Midbrain (tissue), 1 donor: ENCODE data around the gene ZNF207.
"Not testable (repeated sequence)": the region's sequence is repeated elsewhere in the genome, so short reads cannot be mapped to it uniquely, and the experiment has no call there.

Experiments
- DNase-seq: peaks from one replicate; lab custom pipeline; 2025; lab: John Stamatoyannopoulos, UW

Gene ZNF207

GRCh38 chr17:32335687-32336086 is 14.3 kb upstream of the ZNF207 start:
- DNase-seq = no peak

DNA sequence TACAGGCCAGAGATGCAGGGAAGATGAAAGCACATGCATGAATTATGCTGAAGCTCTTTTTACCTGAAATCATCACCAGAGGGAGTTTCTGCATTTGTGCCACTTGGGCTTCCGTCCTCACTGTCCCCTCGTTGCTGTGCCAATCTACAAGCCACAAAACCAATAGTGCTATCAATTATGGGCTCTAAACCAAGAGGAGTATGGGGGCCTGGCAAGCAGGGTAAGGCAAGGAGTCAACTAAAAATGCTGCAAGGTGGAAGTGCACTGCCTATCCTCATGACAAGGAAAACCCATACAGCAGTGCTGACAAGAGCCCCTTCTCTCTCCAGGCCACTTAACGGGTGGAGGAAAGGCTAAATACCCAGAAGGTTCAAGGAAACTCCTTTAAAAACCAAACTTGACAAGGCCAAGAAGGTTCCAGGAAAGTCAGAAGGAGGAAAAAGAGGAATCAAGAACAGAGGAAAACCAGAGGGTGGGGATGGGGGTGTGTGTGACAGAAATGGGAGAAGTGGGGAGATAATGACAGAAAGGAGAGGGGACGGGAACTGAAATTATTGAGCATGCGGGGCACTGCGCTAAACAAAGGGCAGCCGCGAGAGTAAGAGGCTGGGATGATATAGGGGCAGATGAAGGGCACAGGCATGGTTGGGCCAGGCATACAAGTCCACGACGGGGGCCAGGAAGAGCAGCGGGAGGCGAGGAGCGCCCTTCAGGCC is 8.7 kb upstream of the ZNF207 start:
- no peak for DNase-seq

DNA sequence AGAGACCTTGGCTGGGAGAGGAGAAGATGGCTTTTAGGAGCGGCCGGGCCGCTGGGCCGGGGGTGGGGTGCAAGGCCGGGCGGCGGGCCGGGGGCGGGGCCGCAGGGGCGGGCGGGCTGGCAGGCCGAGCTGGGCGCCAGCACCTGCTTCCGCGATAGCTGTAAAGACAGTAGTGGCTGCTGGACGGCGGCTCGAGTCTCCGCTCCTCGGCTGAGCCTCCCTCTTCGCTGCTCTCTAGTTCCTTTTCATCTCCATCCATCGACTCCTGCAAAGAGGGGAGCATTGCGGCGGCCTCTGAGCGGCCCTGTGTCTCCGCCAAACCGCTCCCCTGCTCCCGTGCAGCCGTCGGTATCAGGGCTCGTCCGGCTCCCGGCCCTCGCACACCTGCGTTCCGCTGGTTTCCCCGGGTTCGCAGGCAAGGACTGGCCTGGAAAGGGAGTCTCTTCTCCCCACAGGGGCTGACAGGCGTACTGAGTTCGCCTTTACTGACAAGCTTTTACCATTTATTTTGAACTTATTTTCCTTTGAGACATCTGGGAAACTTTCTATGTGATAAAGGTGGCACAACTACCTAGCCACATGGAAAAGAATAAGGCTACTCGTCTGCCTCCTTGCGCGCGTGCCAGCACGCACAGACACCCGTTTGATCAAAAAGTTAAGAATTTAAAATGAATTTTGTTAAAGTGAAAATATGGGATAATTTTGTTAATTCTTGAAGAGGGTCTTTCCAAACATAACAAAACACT is 7.9 kb upstream of the ZNF207 start, which contains the start of gene C17orf75:
Gene C17orf75 (minus strand): TSS at position 317 of the 746 bp plus-strand sequence. CDS start 34 bp downstream, at position 283.
- DNase-seq = peak; percentile 82

DNA sequence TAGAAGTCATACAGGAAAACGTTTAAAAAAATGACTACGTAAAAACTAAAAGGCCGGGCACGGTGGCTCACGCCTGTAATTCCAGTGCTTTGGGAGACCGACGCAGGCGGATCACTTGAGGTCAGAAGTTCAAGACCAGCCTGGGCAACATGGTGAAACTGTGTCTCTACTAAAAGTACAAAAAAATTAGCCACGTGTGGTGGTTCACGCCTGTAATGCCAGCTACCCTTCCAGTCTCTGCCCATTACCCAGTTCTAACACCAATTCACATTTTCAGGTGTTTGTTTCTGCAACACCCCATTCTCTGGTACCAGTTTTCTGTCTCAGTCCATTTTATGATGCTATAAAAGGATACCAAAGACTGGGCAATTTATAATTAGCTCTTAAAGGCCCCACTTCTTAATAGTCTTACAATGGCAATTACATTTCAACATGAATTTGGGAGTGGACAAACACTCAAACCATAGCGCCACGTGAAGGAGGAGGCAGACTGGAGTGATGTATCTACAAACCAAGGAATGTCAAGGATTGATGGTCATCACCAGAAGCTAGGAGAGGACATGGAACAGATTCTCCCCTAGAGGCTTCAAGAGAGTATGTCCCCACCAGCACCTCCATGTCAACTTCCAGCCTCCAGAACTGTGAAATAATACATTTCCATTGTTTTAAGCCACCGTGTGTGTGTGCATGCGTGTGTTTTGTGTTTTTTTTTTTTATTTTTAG is 7.2 kb upstream of the ZNF207 start:
- DNase-seq = no peak

DNA sequence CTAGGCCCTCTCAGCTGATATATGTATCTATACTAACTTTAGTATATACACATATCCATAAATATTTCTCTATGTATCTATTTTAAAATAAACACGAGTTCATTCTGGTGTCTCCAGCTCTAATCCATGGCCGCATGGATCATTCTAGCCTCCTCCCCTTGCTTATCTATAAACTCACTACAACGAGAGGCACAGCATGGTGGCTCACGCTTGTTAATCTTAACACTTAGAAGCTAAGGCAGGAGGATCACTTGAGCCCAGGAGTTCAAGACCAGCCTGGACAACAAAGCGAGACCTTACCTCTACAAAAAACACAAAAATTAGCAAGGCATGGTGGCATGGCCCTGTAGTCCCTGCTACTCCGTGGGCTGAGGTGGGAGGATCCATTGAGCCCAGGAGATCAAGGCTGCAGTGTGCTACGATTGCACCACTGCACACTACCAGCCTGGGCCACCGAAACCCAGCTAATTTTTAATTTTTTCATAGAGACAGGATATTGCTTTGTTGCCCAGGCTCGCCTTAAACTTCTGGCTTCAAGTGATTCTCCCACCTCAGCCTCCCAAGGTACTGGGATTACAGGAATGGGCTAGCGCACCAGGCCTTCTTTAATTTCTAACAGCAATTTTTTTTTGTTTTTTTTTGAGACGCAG is 3.9 kb upstream of the ZNF207 start:
- no peak for DNase-seq

DNA sequence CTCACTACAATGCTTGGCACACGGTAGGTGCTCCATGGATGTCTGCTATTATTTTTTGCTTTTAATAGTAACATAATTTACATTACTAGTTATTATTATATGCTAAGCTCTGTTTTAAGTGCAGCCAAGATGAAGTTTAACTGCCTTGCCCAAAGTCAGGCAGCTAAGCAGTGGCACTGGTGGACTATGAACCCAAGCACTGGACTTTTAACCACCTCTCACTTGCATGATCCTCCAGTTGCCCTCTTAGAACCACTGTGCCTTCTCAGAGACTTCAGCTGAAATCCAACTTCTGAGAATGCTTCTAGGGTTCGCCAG is 1.5 kb upstream of the ZNF207 start:
- DNase-seq = no peak

DNA sequence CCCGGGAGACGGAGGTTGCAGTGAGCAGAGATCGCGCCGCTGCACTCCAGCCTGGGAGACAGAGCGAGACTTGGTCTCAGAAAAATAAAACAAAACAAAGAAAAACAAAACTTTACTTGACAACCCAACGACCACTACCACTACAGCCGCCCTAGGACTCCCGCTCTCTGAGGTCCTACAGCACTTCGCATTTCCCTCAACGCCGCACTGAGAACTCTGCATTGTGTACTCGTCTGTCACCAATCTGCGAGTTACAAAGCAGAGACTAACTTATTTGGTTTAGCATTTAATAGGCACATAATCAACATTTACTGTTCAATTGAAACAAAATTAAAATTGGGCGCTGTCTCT is 479 bp upstream of the ZNF207 start:
- DNase-seq = no peak

DNA sequence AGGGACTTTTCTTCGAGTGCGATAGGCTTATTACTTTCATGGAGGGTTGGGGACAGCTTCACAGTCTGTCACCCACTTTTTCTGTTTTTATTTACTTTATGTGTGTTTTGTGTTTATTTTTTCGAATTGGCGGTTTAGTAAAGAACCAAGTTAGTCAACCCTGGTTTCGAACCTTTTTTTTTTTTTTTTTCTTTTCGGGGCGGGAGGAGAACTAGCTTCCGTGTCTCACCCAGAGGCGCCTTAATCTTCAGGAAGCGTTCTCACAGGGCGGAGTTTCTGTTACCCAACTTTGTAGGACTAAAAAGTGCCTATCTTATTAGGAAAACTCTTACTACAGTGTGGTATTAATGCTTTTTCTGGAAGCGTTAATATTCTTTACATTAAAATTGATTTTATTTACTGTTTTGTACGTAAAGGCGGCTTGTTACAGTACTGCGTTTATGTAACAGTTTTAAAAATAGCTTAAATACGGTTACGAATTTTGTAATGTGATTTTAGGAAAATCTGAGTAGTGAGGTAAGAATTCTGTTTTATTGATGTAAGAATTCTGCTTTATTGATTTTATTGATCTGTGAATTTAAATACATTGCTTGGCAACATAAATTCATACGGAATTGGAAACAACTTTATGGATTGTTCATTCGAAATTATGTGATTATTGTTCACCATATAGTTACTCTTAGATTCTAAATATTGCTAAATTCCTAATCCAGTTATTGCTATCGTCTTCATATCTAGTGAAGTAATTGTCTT is 885 bp downstream of the ZNF207 start:
- DNase-seq = peak; percentile 37

DNA sequence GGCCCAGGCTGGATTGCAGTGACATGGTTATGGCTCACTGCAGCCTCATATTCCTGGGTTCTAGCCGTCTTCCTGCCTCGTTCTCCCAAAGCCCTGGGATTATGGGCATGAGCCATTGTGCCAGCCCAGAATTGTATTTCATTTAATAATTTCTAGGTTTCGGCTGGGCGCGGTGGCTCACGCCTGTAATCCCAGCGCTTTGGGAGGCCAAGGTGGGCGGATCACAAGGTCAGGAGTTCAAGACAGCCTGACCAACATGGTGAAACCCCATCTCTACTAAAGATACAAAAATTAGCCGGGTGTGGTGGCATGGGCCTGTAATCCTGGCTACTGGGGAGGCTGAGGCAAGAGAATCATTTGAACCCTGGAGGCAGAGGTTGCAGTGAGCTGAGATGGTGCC is 2.8 kb downstream of the ZNF207 start:
- DNase-seq = not testable (repeated sequence)

- DNase-seq = no peak
These were observed 5.9 kb downstream of the ZNF207 start for GRCh38 chr17:32355649-32356377.

DNA sequence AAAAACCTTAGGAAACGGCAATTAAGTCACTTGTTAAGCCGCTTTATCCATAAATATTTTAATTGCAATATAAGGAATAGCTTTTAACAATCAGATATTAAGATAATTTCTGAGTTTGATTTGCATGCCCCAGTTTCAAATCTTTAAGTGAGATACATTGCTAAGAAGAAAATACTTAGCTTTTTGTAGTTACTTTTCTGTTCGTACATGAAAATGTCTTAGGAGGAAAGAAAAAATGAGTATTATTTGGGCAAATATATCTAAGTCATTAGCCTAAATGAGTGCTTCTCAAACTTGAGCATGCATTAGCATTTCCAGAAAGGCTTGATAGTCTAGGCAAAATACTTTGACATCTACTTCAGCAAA is 6.4 kb downstream of the ZNF207 start:
- DNase-seq = no peak

DNA sequence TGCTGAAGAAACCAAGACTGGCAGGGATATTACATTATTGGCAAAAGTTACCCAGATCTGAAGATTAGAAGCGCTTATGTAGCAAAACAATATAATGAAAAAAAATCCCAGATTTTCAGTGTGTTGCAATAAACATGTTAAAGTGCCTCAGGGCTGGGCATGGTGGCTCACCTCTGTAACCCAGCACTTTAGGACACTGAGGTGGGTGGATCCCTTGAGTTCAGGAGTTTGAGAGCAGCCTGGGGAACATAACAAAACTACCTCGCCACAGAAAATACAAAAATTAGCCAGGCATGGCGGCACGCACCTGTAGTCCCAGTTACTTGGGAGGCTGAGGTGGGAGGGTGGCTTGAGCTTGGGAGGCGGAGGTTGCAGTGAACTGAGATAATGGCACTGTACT is 6.8 kb downstream of the ZNF207 start:
- no peak for DNase-seq

DNA sequence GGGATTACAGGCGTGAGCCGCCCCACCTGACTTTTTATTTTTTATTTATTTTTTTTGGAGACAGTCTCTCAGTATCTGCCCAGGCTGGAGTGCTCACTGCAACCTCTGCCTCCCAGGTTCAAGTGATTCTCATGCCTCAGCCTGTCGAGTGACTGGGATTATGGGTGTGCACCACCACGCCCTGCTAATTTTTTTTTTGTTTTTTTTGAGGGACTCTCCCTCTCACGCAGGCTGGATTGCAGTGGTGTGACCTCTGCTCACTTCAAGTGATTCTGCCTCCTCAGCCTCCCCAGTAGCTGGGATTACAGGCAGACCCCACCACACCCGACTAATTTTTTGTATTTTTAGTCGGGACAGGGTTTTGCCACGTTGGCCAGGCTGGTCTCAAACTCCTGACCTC is 7.7 kb downstream of the ZNF207 start:
- no peak for DNase-seq

GRCh38 chr17:32361270-32361669 is 11.3 kb downstream of the ZNF207 start:
- DNase-seq = no peak

DNA sequence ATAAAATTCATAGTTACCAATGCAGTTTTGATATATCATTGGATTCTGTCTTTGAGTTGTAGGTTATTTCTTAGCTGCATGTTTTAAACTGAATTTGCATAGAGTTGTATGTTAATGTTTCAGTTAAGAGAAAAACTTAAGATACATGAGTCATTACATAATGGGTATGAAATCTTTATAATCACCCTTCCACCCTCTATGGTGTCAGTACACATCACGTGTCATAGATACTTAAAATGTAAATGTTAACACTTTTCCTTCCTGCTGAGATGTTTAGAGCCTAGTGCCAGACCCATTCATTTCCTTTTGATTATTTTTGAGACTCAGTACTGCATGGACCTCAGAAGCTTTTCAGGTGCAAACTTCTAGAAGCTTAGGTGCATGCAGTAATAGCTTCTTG is 20.5 kb downstream of the ZNF207 start:
- DNase-seq = no peak

GRCh38 chr17:32382526-32383223 is 32.7 kb downstream of the ZNF207 start:
- no peak for DNase-seq

DNA sequence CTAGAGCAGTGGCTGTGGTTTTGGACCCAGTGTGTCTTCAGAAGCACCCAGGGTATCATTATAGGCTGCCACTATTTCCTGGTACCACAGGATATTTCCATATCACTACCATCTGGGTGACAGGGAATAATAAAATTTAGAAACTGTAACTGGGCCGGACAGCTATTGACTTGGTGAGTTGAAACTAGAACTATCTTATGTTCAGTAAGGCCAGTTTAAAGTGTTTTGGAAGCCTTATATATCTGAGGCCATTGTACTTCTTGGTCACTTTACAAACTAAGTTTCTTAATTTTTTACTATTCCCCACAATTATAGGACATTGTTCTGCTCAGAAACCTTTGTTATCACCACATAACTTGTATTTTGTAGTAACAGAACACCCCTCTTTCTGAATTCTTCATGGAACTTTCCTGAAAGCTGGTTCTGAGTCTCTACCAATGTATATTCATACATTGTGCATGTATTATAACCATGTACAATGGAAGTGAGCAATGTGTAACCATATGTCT is 34.0 kb downstream of the ZNF207 start:
- DNase-seq = no peak

GRCh38 chr17:32385121-32385520 is 35.2 kb downstream of the ZNF207 start:
- DNase-seq = no peak

DNA sequence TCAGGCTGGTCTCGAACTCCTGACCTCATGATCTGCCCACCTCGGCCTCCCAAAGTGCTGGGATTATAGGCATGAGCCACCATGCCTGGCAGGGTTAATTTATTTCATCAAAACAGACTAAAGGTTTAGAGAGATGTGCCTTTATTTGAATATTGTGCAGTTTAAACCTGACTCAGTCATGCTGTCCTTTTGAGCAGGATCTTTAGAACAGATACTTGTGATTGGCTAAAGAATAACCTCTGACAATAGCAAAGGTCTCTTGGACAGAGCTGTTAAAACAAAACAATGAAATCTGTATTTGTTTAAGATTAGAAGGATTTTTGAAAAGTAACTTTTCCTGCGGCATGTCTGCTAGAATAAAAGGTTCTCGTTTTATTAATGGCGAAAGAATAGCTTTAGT is 36.0 kb downstream of the ZNF207 start:
- no peak for DNase-seq

- DNase-seq = no peak
These were observed 36.9 kb downstream of the ZNF207 start for GRCh38 chr17:32386844-32387243.
